Endothelial cell of umbilical vein (primary cell): ENCODE measurements around the gene AP5S1. TPM values are rescaled to one million over a fixed set of nuclear protein-coding genes. Genes with fewer than 3 reads are reported as not detected.

Source experiments
- BruUV-seq: library from RNA; stranded (reverse); fragments of 400-500 nt; replicated peaks from 2 replicates; lab custom pipeline; 2021; lab: Mats Ljungman, UMichigan
- CTCF ChIA-PET: fragments of 300-600, 350-600 bp; sonication (Branson Sonifier 250); formaldehyde crosslinking; loops from one replicate; lab custom pipeline; 2021; ENCODE audit warnings: antibody characterized with exemption, inconsistent platforms; lab: Charles Lee
- POLR2A ChIA-PET: fragments of 300-600, 350-600 bp; sonication (Branson Sonifier 250); formaldehyde crosslinking; loops from one replicate; lab custom pipeline; 2021; ENCODE audit warnings: antibody characterized with exemption, inconsistent platforms; lab: Charles Lee
- DNase-seq: peaks from one replicate; pipeline ENCODE4 v3.0.0-alpha.2; 2011; ENCODE audit warnings: low read depth, low spot score
- FAIRE-seq: peaks from 2 replicates; lab custom pipeline; 2011; peaks lifted over from hg19 to GRCh38; lab: Jason Lieb, UNC
- H2AFZ ChIP-seq: 2 replicates; pipeline ENCODE4 v1.6.0; 2012; ENCODE audit warnings: low read depth, low read length, control low read depth, inconsistent platforms
- H3K27ac ChIP-seq: 2 replicates; pipeline ENCODE4 v1.5.1; 2011; ENCODE audit warnings: low read depth, mild to moderate bottlenecking, control low read depth, low read length, moderate library complexity; ENCODE audit not compliant: insufficient read depth
- H3K27me3 ChIP-seq, 2 experiments: 2 replicates each; pipeline versions ENCODE4 v1.6.0 to v1.6.1; 2011; ENCODE audit warnings: low read length in 2 of 2, mixed read lengths in 1 of 2; ENCODE audit not compliant: control insufficient read depth in 2 of 2, insufficient read depth in 2 of 2
- H3K36me3 ChIP-seq, 2 experiments: 2 replicates in 1 of 2; 3 replicates in 1 of 2; pipeline ENCODE4 v1.5.1; 2011; ENCODE audit warnings: low read length in 2 of 2, mild to moderate bottlenecking in 1 of 2, moderate library complexity in 1 of 2; ENCODE audit not compliant: control insufficient read depth in 2 of 2, insufficient read depth in 2 of 2; ENCODE audit errors: extremely low read depth in 1 of 2
- H3K4me1 ChIP-seq: 3 replicates; pipeline ENCODE4 v1.5.1; 2011; ENCODE audit warnings: mild to moderate bottlenecking, low read length; ENCODE audit not compliant: control insufficient read depth, insufficient read depth; ENCODE audit errors: extremely low read depth
- H3K4me2 ChIP-seq: 2 replicates; pipeline ENCODE4 v1.6.1; 2011; ENCODE audit warnings: low read length, control low read depth, mixed read lengths; ENCODE audit not compliant: insufficient read depth
- H3K4me3 ChIP-seq, 3 experiments: fragments of 200-600 bp in 1 of 3; sonication (generic), shearing (Covaris generic) in 1 of 3; replicated peaks in 1 of 3; 2 replicates each; pipeline ENCODE4 v1.5.1; 2011 to 2016; ENCODE audit warnings: control low read depth in 3 of 3, low read length in 3 of 3, mild to moderate bottlenecking in 2 of 3, inconsistent platforms in 1 of 3, low read depth in 1 of 3, moderate library complexity in 1 of 3; ENCODE audit not compliant: insufficient read depth in 1 of 3
- H3K79me2 ChIP-seq: 2 replicates; pipeline ENCODE4 v1.6.0; 2012; ENCODE audit warnings: low read length, inconsistent platforms; ENCODE audit not compliant: control insufficient read depth, insufficient read depth
- H3K9ac ChIP-seq: replicated peaks from 2 replicates; pipeline ENCODE3; 2011; ENCODE audit warnings: low read length, control low read depth; ENCODE audit not compliant: insufficient read depth; ENCODE audit errors: extremely low read depth
- H3K9me1 ChIP-seq: replicated peaks from 3 replicates; pipeline ENCODE4 v1.6.0; 2011; ENCODE audit warnings: mild to moderate bottlenecking, low read length; ENCODE audit not compliant: control insufficient read depth, insufficient read depth; ENCODE audit errors: extremely low read depth
- H3K9me3 ChIP-seq: replicated peaks from 2 replicates; pipeline ENCODE4 v1.5.1; 2012; ENCODE audit warnings: low read length, inconsistent platforms; ENCODE audit not compliant: control insufficient read depth, insufficient read depth
- H4K20me1 ChIP-seq: replicated peaks from 2 replicates; pipeline ENCODE3; 2011; ENCODE audit warnings: mild to moderate bottlenecking, low read length; ENCODE audit not compliant: control insufficient read depth, insufficient read depth; ENCODE audit errors: extremely low read depth
- CTCF ChIP-seq, 2 donors: IDR thresholded peaks; 1 replicate in 1 of 2; 2 replicates in 1 of 2; pipeline ENCODE4 v1.5.1; 2011; ENCODE audit warnings: low read length in 2 of 2, mild to moderate bottlenecking in 2 of 2, moderate library complexity in 2 of 2, control low read depth in 1 of 2, inconsistent platforms in 1 of 2, low read depth in 1 of 2; ENCODE audit not compliant: insufficient read depth in 1 of 2; ENCODE audit errors: extremely low read depth in 1 of 2
- EZH2 ChIP-seq: IDR thresholded peaks from 2 replicates; pipeline ENCODE4 v1.6.1; 2012; ENCODE audit warnings: borderline replicate concordance, low read depth, mild to moderate bottlenecking, moderate library complexity, low read length, inconsistent platforms; ENCODE audit not compliant: severe bottlenecking
- FOS ChIP-seq: IDR thresholded peaks from 2 replicates; pipeline ENCODE4 v1.6.1; 2011; ENCODE audit warnings: mild to moderate bottlenecking, low read length, moderate library complexity, borderline replicate concordance; ENCODE audit not compliant: insufficient read depth
- GATA2 ChIP-seq: IDR thresholded peaks from 2 replicates; pipeline ENCODE4 v1.7.0; 2011; ENCODE audit warnings: low read depth, mild to moderate bottlenecking, moderate library complexity, mixed read lengths, low read length; ENCODE audit not compliant: insufficient read length, insufficient read depth
- JUN ChIP-seq: IDR thresholded peaks from 2 replicates; pipeline ENCODE4 v1.6.1; 2011; ENCODE audit warnings: borderline replicate concordance, low read depth; ENCODE audit not compliant: insufficient read length, insufficient read depth
- MAX ChIP-seq: IDR thresholded peaks from 2 replicates; pipeline ENCODE4 v1.6.1; 2011; ENCODE audit not compliant: insufficient read depth, insufficient read length
- MYC ChIP-seq: IDR thresholded peaks from one replicate; pipeline ENCODE4 v1.6.1; 2011; ENCODE audit warnings: mild to moderate bottlenecking, low read depth, low read length
- POLR2A ChIP-seq: IDR thresholded peaks from 2 replicates; pipeline ENCODE4 v1.6.1; 2012; ENCODE audit warnings: low read depth, mild to moderate bottlenecking, control low read depth, low read length
- POLR2AphosphoS5 ChIP-seq: IDR thresholded peaks from 2 replicates; pipeline ENCODE4 v1.6.1; 2012; ENCODE audit warnings: low read depth, mild to moderate bottlenecking, control low read depth, low read length, moderate library complexity; ENCODE audit not compliant: insufficient read depth
- dilution Hi-C: fragments of 300-500 bp; cut with MboI; formaldehyde crosslinking; loops from one replicate; pipeline ENCODE4 v1.15.0; 2019; ENCODE audit warnings: low sequenced_read_pairs; ENCODE audit not compliant: extremely low pct_ligation_motif_present
- intact Hi-C: fragments of 100-400 bp; cut with micrococcal nuclease; formaldehyde crosslinking; loops from one replicate; pipeline ENCODE4 v1.10.0; 2022
- polyA plus RNA-seq, 4 experiments: library from polyadenylated mRNA; depleted of rRNA in 3 of 4; stranded (reverse) in 3 of 4; unstranded in 1 of 4; fragments of >200 nt; gene quantifications; 2 replicates each; pipeline versions ENCODE4 v1.2.1 to v1.2.3, GENCODE V29; 2011 to 2012; ENCODE audit warnings: missing spikeins in 1 of 4
- total RNA-seq: library from RNA; stranded (reverse); gene quantifications from 2 replicates; pipeline ENCODE4 v1.2.3, GENCODE V29; 2021

The AP5S1 gene
- total and polyA plus RNA-seq, 2 donors (not counting 3 experiments of a cell fraction or from before 2014, with no cell fraction given) = 15.7 to 22.0 TPM

GRCh38 chr20:3836132-3836531, 15.8 kb downstream of the AP5S1 start:
- no peak for TF ChIP-seq MAX
- no peak for TF ChIP-seq JUN
- no peak for TF ChIP-seq POLR2A
- no peak for TF ChIP-seq POLR2AphosphoS5
- no peak for TF ChIP-seq GATA2
- TF ChIP-seq FOS = no peak
- no peak for TF ChIP-seq EZH2
- TF ChIP-seq MYC = no peak
- TF ChIP-seq CTCF (IDR thresholded peaks at IDR 0.05; ENCODE audit: extremely low read depth in 1 of 2, insufficient read depth in 1 of 2, low read depth in 1 of 2, low read length in 2 of 2) = no peak
- ChIA-PET POLR2A (no interaction called here), CTCF (interaction anchor here (0.8 to 2.5 kb wide), 5 partner anchors 9 to 50 kb away, joined by 3 to 7 read pairs (median 4); partner anchors contain the start of genes AP5S1 and CENPB)
- Histone ChIP-seq H3K4me2 (no peak overlapping the region), H2AFZ (no peak overlapping the region), H4K20me1 (no peaks in the 10 kb centered on the region), H3K4me1 (no peaks in the 10 kb centered on the region), H3K4me3 (no peak overlapping the region), H3K9me1 (no peaks in the 10 kb centered on the region), H3K79me2 (no peaks in the 10 kb centered on the region), H3K36me3 (no peaks in the 10 kb centered on the region), H3K27me3 (no peaks in the 10 kb centered on the region), H3K9ac (no peak overlapping the region), H3K9me3 (no peaks in the 10 kb centered on the region), H3K27ac (no peak overlapping the region)
- intact Hi-C loops = no loop called here
- FAIRE-seq (no peak), DNase-seq (no peak)
- BruUV-seq = no TSS peak
- dilution Hi-C loops = no loop called here
